Activated T-cell treated with anti-CD3 and anti-CD28 coated beads for 4 hours (primary cell): ENCODE data around the gene NUDT1.
"Not testable (repeated sequence)": the region's sequence is repeated elsewhere in the genome, so short reads cannot be mapped to it uniquely, and the experiment has no call there.

Experiments used
- DNase-seq: peaks from one replicate; pipeline ENCODE4 v3.0.0-alpha.2; 2020

Gene NUDT1

GRCh38 chr7:2251841-2252771 lies 10.1 kb downstream of the NUDT1 start:
- no peak for DNase-seq

GRCh38 chr7:2253021-2253420 lies 11.0 kb downstream of the NUDT1 start:
- DNase-seq: no peak

- no peak for DNase-seq
Measured at GRCh38 chr7:2253525-2254244, 11.7 kb downstream of the NUDT1 start.

DNA sequence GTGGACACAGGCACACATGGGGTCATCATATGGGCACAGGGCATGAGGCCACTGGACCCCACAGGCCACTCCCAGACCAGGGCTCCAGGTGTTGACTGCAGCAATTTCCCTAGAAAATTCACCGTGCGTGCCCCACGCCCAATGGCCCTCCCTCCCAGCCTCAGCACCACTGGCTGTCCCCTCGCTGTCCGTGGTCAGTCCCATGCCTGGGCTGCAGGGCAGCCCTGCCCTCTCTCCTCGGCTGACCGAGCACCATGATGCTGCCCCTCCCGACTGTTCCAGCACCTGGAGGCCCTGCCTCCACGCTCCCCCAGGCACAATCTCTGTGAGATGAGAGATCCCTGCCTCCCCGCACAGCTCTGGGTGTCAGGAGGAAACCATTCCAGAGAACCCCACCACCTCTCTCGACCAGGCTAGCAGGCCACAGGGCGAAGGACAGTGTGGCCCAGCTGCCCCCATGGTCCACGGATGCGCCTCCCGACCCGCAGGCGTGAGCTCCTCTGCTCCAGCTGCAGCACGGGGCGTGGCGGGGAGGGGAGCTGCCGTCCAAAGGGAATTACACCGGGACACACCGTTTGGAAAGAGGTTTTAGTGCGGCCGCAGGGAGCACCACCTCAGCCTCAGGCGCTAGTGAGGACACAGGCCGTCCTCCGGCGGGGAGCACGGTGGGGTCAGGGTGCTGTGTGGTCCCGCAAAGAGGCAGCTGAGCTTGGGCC lies 12.6 kb downstream of the NUDT1 start:
- DNase-seq: no peak

GRCh38 chr7:2255145-2256139 lies 13.4 kb downstream of the NUDT1 start:
- DNase-seq: no peak

GRCh38 chr7:2256306-2257045 lies 14.4 kb downstream of the NUDT1 start:
- DNase-seq: no peak

- DNase-seq: no peak
Measured at GRCh38 chr7:2257046-2257551, 15.1 kb downstream of the NUDT1 start.

- DNase-seq: no peak
Measured at GRCh38 chr7:2257651-2258050, 15.6 kb downstream of the NUDT1 start.

- no peak for DNase-seq
Measured at GRCh38 chr7:2258661-2259365, 16.8 kb downstream of the NUDT1 start.

GRCh38 chr7:2259480-2259879 lies 17.5 kb downstream of the NUDT1 start:
- no peak for DNase-seq

DNA sequence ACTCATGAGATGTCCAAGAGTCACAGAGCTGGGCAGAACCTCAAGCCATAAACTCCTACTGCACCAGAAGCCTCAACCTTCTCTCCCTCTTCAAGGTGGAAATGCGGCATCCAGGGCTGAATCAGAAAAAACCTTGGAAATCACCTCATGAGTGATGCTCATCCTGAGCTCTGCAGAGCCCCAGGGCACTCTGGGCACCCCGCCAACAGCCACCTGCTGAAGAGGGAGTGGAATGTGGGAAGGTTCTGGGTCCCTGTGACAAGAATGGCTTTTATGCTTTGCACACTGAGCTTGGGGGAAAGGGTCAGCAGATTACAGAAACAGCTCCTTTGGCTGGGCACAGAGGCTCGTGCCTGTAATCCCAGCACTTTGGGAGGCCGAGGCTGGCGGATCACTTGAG lies 18.8 kb downstream of the NUDT1 start:
- no peak for DNase-seq

DNA sequence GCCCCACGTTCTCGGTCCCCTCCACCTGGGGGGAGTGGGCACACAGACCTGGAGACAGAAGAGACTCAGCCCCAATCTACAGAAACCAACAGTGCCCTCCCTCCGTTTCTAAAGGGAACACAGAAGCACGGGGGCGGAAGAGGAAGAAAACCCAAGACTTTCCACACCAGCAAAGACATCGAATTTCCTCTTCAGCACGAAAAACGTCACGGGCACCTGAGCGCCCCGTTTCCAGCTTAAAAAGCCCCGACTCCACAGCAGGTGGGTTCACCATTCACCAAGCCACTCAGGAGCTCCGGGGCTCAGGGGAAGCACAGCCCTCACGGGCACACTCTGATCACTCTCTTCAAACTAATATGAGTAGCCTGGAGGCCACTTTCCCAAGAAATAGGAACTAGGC lies 19.6 kb downstream of the NUDT1 start:
- peak; percentile 25 for DNase-seq

- no peak for DNase-seq
Measured at GRCh38 chr7:2263176-2263575, 21.1 kb downstream of the NUDT1 start.

DNA sequence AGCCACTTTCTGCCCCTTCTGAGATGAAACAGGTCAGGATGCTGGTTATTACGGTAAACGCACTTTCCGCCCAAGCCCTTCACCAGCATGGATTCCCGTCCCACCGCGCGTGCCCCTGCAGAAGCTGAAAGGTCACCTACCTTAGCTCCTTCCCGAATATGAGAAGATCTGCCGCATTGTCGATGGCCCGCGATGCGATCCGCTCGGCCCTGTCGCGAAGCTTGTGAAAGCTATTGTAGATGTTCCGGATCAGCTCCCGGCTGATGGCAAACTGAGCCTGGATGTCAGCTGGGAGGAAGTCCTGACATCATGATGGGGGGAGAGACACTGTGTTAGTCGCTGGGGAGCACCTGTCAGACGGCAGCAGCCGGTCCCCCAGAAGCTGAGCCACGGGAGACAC lies 22.1 kb downstream of the NUDT1 start:
- no peak for DNase-seq

DNA sequence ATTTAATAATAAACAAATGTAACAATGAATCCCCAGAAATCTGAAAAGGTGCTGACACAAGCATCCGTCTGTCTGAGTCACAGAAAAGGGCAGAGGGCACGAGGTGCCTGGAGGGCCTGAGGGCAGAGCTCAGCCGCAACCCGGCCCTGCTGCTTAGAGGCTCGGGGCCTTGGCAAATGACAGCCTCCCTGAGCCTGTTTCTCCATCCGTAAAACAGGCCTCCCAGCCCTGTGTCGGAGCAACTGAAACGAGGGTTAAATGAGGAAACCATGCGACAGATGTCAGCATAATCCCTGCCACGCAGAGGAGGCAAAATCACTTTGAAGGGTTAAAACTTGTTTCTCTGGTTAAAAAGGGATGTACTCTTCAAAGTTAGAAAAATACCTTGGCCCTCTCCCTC lies 24.9 kb downstream of the NUDT1 start:
- DNase-seq: no peak

- not testable (repeated sequence) for DNase-seq
Measured at GRCh38 chr7:2269089-2269990, 27.3 kb downstream of the NUDT1 start.

GRCh38 chr7:2269991-2270460 lies 28.0 kb downstream of the NUDT1 start:
- DNase-seq: no peak

- DNase-seq: no peak
Measured at GRCh38 chr7:2270495-2270894, 28.5 kb downstream of the NUDT1 start.

DNA sequence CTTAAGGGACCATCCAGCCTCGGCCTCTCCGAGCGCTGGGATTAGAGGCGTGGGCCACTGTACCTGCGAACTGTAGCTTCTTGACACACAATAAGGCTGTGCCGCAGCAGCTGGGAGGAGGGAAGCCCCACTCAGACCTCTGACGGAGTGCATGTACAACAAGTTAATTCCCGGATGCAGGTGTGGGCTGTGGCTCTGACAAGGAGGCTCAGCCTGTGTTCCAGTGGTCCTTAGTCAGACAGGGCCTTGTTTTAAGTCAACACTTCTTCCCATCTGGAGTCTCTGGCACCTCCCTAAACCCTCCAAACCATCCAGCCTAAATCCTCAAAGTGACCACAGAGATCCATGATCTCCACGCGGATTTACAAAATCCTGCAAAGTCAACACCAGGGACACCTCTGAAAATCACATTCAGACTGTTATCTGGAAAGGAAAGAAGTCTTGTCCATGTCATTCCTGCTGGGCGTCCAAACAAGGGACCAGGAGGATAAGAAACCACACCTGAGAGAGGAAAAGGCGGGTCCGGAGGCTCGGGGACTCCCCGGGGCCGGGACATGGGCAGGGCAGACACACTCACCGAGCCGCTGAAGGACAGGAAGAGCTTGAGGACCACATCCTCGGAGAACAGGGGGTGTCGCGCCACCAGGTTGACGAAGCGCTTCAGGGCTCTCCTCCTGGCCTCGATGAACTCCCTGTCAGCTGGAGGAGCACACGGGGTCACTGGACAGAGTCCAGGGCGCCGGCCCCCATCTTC lies 29.4 kb downstream of the NUDT1 start:
- no peak for DNase-seq
